NT2/D1 (cell line): Measurements from ENCODE around the gene PPP5C.

ENCODE experiments used
- SUZ12 ChIP-seq: IDR thresholded peaks from 2 replicates; pipeline ENCODE4 v1.6.1; 2011; ENCODE audit not compliant: insufficient read length, insufficient read depth; ENCODE audit errors: extremely low read depth
- YY1 ChIP-seq: IDR thresholded peaks from 2 replicates; pipeline ENCODE4 v1.6.1; 2011; ENCODE audit not compliant: insufficient read length, insufficient read depth
- ZNF274 ChIP-seq: IDR thresholded peaks from 2 replicates; pipeline ENCODE4 v1.6.1; 2011; ENCODE audit warnings: mild to moderate bottlenecking, low read depth, low read length

DNA sequence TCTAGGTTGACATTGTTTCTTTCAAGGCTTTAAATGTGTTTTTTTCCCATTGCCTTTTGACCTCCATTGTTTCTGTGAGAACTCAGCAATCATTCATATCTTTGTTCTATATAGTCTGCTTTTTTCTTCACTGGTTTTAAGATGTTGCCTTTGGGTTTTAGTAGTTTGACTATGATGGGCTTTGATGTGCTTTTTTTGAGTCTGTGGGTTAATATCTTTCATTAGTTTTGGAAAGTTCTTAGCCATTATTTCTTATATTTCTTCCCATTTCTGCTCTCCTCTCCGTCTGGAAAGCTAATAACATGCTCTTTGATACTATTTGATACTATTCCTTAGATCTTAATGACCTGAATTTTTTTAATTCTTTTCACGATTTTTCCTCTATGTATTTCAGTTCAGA is 33.8 kb downstream of the PPP5C start:
- TF ChIP-seq YY1: no peak
- no peak for TF ChIP-seq SUZ12
- no peak for TF ChIP-seq ZNF274
